Suppressor macrophage treated with lipopolysaccharide for 4 hours (primary cell): ENCODE results near the gene RIC8B.
"Not testable (repeated sequence)": the region's sequence is repeated elsewhere in the genome, so short reads cannot be mapped to it uniquely, and the experiment has no call there.

ENCODE experiments used
- DNase-seq: peaks from one replicate; pipeline ENCODE4 v3.0.0-alpha.2; 2020

RIC8B gene

DNA sequence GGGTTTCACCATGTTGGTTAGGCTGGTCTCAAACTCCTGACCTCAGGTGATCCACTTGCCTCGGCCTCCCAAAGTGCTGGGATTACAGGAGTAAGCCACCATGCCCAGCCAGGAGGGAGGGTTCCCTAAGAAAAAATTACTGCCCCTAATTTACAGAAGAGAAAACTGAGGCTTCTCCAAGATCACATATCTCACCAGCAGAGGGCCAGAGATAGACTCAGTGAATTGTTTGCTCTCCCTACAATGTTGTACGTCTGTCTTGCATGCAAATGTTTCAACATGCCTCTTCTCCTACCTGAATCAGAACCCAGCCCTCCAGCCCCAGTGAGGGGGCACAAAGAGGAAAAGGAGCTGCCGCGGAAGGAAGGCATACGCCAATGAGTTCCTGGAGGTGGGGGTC is 132.9 kb downstream of the RIC8B start:
- DNase-seq = no peak

DNA sequence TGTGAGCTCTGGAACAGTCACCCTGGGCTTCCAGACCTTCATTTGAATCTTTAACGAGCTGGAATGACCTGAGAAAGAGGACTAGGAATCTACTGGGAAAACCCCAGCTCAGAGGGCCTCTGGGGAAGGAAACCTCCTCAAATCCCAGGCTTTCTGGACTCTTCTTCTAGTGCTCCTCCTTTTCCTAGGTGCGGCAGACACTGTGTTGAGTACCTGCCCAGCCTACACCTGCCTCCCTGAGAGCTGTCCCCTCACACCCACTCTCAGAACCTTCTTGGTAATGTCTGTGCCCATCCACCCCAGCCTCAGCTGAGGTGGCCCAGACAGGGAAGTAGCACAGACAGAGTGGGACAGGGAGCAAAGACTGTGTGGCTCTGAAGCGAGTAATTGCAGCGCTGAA is 133.4 kb downstream of the RIC8B start:
- DNase-seq = no peak

DNA sequence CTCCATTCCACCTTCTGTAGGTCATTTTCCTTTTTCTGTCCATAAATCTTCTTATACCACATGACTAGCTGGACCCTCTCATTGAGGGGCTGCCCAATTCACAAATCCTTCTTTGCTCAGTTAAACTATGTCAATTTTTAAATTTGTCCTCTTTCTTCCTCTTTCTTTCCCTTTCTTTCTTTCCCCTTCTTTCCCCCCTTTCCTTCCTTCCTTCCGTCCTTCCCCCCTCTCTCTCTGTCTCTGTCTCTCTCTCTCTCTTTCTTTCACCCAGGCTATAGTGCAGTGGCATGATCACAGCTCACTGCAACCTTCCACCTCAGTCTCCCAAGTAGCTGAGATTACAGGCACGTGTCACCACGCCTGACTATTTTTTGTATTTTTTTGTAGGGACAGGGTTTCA is 134.1 kb downstream of the RIC8B start:
- DNase-seq = no peak

DNA sequence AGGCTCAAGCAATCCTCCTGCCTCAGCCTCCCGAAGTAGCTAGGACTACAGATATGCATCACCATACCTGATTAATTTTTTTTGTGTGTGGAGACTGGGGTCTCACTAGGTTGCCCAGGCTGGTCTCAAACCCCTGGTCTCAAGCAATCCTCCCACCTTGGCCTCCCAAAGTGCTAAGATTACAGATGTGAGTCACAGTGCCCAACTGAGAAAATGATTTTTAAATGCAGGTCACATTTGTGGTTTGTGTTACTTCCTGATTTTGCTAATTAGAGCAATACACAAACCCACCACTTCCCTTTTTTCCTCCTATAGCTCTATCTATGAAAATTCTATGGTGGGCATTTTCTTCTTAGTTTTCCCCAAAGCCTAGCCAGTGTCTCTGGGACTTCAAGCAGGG is 135.7 kb downstream of the RIC8B start:
- DNase-seq = peak; percentile 81

DNA sequence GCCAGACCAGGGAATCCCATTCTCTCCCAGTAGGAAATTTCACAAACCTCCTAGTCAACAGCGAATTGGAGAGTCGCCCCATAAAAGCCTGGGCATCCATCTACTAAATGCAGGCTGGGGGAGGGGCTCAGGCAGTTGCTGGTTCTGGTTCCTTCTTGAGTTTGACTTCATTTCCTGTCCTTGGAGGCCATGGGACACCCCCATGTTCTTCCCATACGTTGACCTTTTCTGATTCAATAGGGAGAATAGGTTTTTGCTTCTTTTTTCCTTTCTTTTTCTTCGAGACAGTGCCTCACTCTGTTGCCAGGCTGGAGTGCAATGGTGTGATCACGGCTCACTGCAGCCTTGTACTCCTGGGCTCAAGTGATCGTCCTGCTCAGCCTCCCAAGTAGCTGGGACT is 137.1 kb downstream of the RIC8B start:
- peak; percentile 58 for DNase-seq

DNA sequence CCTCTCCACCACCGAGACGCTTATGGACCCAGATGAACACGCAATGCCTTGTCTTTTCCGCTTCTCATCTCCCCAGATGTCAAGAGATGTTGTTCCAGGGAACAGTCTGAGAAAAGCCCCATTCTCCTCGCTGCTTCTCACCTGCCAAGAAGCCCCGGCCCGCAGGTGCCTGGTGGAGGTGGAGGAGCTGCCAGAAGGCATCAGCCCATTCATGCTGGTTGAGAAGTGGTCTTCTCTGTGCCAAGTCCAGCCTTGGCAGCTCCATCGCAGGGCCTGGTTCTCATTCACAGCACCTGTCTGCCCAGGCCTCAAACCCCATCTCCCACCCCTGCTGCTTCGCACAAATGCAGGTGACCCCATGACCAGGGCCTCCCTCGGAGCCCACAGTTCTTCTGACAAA is 139.0 kb downstream of the RIC8B start:
- no peak for DNase-seq

DNA sequence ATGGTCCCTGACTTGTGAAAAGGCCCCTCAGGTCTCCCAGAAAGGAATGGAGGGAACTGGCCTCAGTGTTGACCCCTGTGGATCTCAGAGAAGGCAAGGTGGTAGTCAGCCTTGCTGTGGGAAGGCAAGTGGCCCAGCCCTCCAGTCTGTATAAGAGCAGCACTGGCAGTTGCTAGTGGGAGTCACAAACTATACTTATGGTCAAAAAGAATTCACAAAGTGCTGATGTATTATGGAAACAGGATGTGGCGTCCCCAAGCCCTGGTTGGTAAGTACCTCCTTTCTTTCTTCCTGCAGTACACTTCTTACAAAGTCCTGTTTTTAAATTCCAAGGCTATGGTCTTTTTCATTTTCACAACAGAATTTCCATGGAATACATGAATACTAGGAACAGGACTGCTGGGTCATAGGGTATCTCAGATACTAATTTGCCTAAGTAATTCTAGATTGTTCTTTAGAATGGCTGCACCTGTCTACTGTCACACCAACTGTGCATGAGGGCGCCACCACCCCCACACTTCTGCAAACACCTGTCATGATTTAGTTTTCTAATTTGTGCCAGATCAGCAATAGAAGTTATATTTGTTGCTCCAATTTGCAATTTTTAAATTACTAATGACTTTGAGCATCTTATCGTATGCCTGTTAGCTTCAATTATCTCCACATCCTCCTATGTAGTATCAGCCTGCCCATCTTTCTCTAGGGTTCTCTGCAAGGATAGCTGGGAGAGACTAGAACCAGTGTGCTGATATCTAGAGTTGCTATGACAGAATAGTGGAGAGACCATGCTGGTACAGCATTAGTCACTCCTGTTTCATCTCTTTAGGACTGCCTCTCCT is 140.5 kb downstream of the RIC8B start:
- no peak for DNase-seq

DNA sequence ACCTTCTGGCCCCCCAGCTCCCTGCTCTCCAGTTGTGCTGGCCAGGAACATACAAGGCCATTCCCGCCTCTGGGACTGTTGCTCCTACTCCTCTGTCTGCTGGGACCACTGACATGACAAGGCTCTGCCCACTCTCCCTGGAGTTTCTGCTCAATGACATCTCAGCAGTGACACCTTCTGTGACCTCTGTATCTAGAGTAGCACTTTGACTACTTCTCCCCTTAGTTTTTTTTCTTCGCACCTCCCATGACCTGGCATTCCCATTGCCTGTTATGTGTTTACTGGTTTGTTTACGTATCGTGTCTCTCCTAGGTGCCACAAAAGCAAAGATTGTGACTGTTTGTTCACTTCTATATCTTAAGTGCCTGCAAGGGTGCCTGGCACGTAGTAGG is 141.1 kb downstream of the RIC8B start:
- no peak for DNase-seq

DNA sequence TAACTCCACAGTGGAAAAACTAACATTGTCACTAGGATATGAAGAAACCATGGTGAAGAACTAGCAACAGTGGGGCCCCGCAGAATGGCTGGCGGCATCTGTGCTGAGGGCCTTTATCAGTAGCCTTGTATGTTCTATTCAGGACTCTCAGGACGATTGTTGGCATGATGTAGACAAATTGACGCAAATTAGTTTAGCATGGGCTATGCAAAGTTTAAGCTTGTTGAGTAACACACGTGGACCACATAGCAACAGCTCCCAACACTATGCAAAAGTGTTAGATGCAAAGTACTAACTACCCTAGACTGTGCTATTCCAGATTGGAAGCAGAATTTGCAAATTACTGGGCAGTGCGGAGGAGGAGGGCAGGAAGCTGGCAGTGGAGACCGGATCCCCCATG is 143.0 kb downstream of the RIC8B start:
- DNase-seq = no peak

DNA sequence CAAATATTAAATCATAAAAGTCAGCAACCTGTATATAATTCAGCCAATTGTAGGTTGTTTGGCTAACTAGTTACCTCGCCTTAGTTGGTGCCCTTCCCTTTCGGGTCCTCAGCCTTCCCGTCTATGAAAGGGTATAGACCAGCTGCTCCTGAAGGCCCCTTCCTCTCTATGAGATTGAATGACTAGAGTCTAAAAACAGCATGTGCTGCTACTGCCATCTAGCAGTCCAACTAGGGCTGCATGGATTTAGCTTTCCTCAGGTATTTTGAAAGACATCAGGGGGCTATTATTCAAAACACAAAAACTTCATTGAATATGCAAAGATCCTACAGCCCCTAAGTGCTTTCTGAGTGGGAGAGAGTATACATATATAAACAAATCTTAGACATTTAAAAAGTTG is 144.3 kb downstream of the RIC8B start:
- peak; percentile 26 for DNase-seq

DNA sequence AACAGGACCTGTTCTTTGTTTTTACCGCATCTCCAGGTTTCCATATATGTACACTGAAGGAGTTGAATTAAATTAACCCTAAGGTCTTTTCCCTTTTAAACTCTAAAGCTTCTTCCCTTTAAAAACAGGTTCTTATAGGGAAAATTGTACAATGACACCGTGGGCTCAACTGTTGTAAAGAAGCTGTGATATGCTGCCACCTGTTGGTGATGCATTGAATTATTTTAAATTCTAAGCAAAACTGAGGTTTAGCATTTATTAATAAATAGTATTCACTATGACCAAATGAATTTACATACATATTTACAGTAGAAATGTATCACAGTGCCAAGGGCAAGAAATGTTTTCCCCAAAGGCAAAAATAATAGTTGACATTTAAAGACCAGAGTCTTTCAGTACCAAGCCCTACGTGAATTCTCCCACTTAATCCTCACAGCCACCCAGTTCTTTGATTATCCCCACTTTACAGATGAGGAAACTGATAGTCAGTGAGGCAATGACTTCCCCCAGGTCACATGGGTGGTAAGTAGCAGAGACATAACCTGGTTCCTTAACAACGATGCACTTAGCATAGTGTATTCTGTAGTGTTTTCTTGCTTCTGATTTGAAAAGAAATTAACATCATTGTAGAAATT is 145.5 kb downstream of the RIC8B start:
- DNase-seq = peak; percentile 71

DNA sequence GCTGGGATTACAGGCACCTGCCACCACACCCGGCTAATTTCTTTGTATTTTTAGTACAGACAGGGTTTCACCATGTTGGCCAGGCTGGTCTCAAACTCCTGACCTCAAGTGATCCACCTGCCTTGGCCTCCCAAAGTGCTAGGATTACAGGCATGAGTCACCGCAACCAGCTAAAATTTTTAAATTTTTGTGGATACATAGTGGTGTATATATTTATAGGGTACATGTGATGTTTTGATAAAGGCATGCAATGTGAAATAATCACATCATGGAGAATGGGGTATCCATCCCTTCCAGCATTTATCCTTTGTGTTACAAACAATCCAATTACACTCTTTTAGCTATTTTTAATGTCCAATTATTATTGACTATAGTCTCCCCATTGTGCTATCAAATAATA is 147.5 kb downstream of the RIC8B start:
- DNase-seq = not testable (repeated sequence)

DNA sequence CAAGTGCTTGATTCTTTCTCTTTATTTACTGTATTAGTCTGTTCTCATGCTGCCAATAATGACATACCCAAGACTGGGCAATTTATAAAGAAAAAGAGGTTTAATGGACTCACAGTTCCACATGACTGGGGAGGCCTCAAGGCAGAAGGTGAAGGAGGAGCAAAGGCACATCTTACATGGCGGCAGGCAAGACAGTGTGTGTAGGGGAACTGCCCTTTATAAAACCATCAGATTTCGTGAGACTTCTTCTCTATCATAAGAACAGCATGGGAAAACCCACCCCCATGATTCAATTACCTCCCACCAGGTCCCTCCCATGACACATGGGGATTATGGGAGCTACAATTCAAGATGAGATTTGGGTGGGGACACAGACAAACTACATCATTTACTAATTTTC is 149.1 kb downstream of the RIC8B start:
- DNase-seq = not testable (repeated sequence)

DNA sequence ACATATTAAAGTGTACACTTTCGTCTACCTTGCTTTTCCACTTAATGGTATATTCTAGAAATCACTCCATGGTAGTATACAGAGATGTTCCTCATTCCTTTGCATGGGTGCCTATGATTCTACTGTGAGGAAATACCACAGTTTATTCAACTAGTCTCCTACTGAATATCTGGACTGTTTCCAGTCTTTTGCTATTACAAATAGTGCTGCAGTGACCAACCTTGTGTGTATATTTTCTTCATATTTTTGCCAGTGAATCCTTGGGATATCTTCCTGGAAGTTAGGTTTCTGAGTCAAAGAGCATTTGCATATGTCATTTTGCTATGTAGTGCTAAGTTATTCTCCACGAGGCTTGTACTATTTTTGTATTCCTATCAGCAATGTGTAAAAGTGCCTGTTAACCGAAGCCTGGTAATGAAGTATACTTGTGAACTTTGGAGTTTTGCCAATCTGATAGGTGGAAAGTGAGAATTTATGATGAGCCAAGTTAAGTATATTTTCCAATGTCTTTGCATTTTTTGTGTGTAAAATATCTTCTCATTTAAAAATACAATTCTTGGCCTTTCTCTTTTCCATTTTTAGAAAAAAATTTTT is 149.9 kb downstream of the RIC8B start:
- no peak for DNase-seq

DNA sequence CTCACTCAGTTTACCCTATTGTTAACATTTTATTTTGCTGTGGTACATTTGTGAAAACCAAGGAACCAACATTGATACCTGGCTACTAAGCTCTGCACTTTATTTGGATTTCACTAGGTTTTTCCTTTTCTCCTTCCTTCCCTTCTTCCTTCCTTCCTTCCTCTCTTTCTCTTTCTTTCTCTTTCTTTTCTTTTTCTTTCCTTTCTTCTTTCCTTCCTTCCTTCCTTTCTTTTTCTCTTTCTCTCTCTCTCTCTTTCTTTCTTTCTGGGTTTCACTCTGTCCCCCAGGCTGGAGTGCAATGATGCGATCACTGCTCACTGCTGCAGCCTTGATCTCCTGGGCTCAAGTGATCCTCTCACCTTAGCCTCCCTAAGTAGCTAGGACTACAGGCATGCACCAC is 152.2 kb downstream of the RIC8B start:
- no peak for DNase-seq

DNA sequence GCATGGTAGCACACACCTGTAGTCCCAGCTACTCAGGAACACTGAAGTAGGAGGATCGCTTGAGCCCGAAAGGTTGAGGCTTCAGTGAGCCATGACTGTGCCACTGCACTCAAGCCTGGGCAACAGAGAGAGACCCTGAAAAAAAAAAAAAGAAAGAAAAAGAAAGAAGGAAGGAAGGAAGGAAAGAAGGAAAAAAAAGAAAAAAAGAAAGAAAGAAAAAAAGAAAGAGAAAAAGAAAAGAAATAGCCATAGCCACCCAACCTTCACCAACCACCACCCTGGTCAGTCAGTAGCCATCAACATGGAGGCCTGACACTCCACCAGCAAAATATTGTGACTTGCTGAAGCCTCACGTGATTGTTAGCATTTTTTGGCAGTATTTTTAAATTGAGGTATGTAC is 159.8 kb downstream of the RIC8B start:
- no peak for DNase-seq
